C1 segment of cervical spinal cord (tissue), 14 donors: ENCODE measurements around the gene MZT2A.
"Not testable (repeated sequence)": the region's sequence is repeated elsewhere in the genome, so short reads cannot be mapped to it uniquely, and the experiment has no call there.

ENCODE experiments used
- DNase-seq, 14 donors: peaks; one replicate each; lab custom pipeline; 2025; lab: John Stamatoyannopoulos, UW

Gene MZT2A

DNA sequence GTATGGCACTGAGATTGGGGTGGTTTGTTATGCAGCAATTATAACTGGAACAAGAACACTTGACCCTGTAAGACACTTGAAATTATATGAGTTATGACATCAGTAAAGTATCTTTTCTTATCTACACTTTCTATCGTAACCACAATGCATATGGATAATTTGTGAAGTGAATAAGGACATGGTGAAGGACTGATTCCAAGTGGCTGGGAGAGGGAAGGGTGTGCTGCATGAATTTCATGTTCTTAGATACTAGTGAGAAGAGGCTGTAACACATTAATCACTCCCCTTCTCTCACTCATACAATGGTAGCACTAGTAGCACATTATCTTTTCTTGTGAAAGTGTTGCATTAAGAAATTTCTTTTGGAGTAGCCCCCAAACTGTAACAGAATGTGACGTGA is 37.3 kb downstream of the MZT2A start:
- not testable (repeated sequence) for DNase-seq

DNA sequence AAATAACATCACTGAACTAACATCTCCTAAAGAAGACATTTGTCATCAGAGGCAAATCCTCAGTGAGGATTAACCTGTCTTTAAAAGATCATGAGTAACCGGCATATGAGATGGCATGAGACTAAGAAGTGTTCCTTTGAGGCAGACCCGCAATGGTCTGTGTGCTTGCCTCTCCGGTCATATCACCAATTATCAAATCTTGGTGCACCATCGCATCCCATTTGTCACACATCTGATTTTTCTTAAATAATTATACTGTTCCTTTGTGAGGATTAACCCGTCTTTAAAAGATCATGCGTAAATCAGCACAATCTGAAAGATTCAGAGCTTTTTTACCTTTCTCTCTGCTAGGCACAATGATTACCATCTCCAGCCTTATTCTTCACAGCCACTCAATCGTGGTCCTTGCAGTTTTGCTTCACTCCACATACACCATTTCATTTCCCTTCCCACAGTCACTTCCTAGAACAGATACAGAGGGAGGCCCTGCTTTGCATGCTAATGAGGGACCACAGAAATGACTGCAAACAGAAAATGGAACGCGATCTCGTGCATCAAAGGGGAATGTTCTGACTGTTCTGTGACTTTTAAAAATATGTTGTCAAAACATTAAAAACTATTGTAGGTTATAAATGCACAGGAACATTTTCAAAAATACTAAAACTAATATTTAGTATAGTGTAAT is 40.8 kb downstream of the MZT2A start:
- not testable (repeated sequence) for DNase-seq

DNA sequence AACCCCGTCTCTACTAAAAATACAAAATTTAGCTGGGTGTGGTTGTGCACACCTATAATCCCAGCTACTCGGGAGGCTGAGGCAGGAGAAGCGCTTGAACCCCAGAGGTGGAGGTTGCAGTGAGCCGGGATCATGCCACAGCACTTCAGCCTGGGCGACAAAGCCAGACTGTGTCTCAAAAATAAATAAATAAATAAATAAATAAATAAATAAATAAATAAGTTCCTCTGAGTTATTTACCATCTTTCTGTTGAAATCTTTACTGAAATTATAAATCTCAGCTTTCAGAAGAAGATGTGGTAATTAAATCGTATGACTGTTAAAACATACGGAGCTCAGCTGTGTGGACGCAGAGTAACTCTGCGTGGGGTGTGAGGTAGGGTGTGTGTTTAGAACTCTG is 44.2 kb downstream of the MZT2A start:
- DNase-seq: not testable (repeated sequence)

DNA sequence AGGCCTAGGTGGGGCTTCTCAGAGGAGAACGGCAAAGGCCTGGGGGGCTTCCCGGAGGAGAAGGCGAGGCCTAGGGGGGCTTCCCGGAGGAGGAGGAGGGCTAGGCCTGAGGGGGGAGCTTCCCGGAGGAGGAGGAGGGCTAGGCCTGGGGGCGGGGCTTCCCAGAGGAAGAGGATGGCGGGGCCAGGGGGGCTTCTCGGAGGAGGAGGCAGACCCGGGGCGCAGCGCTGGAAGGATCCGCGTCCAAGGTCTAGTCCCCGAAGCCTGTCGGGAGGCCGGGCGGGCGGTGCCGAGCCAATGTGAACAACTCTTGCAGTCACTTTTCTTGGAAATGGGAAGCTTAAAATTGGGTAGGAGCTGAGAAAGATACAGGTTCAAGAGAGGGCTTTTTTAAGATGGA is 46.3 kb downstream of the MZT2A start:
- DNase-seq: no peak

DNA sequence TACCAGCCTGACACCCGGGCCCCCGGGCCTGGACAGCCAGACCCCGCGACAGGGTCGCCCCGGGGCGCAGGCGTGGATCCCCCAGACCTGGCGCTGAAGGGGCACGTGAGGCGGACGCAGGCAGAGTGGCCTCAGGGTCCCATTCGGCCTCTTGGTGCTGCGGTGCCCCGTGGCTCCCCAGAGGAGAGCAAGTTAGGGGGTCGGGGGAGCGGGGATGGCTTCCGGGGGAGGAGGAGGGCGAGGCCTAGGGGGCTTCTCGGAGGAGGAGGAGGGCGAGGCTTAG is 46.7 kb downstream of the MZT2A start:
- DNase-seq: not testable (repeated sequence)

DNA sequence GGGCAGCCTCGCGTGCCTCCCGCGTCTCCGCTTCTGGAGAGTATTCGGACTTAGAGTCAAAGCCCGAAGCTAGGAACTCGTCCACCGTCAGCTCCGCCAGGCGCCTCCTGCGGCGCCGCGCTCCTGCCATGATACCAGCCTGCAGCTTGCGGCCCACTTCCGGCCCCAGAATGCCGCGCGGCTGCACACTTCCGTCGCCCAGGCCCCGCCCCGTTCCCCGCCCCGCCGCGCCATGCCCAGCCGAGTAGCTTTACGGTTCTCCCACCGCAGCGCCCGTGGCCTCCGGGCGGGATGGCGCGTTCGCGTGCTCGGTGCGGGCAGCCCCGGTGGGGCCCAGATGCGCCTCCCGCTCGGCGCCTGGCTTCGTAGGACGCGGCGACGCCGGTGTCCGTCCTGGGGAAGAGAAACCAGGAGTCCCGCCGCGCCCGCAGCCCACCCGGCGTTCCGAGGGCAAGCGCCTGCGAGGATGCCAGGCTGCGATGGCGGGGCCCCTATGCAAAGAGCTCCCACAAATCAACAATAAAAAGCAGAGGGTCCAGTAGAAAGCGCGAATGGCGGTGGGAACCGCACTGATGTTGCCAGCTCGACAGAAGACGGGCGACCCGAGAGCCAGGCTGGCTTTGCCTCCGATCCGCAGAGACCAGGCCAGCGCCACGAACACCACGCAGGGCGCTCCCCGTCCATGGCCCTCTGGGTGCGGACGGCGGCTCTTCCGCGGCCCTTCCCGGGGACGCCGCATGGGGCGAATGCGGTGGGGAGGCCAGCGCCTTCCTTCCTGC is 47.3 kb downstream of the MZT2A start:
- DNase-seq: not testable (repeated sequence)

DNA sequence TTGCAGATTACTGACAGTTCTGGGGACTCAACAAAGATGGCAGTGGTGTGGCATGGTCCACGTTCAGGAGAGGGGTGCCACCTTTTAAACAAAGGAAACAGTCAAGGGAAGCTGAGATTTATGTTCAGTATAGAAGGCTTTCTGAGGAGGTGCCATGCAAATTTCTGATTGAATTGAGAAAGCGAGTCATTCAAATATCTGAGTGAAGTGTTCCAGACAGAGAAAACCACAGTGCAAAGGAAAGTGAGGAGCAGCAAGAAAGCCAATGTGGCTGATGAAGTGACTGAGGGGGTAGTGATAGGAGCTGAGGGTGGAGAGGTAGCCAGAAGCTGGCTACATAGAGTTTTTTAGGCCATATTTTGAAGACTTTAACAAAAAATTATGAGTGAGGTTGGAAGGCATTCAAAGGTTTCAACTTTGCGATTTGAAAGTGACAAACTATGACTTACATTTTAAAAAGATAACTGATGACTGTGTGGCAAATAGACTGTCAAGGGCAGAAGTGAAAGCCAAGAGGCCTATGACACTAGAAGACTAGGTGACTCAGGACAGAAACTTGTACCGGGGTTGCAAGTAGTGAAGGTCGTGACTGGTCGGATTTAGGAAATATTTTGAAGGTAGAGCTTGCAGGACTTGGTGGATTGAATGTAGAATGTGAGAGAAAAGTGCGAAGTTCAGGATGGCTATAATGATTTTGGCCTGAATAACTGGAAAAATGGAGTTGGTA is 51.3 kb downstream of the MZT2A start:
- DNase-seq: not testable (repeated sequence)
